PC-9 (cell line): ENCODE measurements around the gene ITGA8.

ENCODE experiments used
- EZH2 ChIP-seq: fragments of 200-600 bp; sonication (generic); IDR thresholded peaks from 2 replicates; pipeline ENCODE4 v1.8.0; 2017; ENCODE audit warnings: antibody characterized with exemption, low read depth
- TF ChIP-seq, protein P1 (sequence below): fragments of 200-600 bp; sonication (generic); conservative IDR thresholded peaks from 2 replicates; pipeline ENCODE4 v1.6.1; 2017; ENCODE audit warnings: mixed run types, antibody characterized with exemption, mild to moderate bottlenecking, moderate library complexity

- TF ChIP-seq, protein P1, sequence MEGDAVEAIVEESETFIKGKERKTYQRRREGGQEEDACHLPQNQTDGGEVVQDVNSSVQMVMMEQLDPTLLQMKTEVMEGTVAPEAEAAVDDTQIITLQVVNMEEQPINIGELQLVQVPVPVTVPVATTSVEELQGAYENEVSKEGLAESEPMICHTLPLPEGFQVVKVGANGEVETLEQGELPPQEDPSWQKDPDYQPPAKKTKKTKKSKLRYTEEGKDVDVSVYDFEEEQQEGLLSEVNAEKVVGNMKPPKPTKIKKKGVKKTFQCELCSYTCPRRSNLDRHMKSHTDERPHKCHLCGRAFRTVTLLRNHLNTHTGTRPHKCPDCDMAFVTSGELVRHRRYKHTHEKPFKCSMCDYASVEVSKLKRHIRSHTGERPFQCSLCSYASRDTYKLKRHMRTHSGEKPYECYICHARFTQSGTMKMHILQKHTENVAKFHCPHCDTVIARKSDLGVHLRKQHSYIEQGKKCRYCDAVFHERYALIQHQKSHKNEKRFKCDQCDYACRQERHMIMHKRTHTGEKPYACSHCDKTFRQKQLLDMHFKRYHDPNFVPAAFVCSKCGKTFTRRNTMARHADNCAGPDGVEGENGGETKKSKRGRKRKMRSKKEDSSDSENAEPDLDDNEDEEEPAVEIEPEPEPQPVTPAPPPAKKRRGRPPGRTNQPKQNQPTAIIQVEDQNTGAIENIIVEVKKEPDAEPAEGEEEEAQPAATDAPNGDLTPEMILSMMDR: no peak
- no peak for TF ChIP-seq EZH2
These were observed 448 bp downstream of the ITGA8 start for GRCh38 chr10:15719049-15719898.
